H1 (cell line): ENCODE data around the gene TARS3. TPM values are rescaled to one million over a fixed set of nuclear protein-coding genes. Genes with fewer than 3 reads are reported as not detected.
"Not testable (repeated sequence)": the region's sequence is repeated elsewhere in the genome, so short reads cannot be mapped to it uniquely, and the experiment has no call there.

Source experiments
- CTCF ChIA-PET: fragments of 300-600 bp; sonication (Branson Sonifier 250); formaldehyde crosslinking; loops from one replicate; lab custom pipeline; 2021; ENCODE audit not compliant: partially characterized antibody; lab: Charles Lee
- POLR2A ChIA-PET: fragments of 300-600 bp; sonication (Branson Sonifier 250); formaldehyde crosslinking; loops from one replicate; lab custom pipeline; 2021; ENCODE audit warnings: inconsistent platforms; ENCODE audit not compliant: partially characterized antibody; lab: Charles Lee
- DNase-seq, 2 experiments: peaks; one replicate each; pipeline versions ENCODE4 v3.0.0 to v3.0.0-alpha.2; 2010 to 2022; ENCODE audit warnings: low spot score in 2 of 2, low read depth in 1 of 2, mixed read lengths in 1 of 2
- FAIRE-seq: peaks from 2 replicates; lab custom pipeline; 2011; peaks lifted over from hg19 to GRCh38; lab: Jason Lieb, UNC
- H2AFZ ChIP-seq: 2 replicates; pipeline ENCODE4 v1.8.1; 2012; ENCODE audit warnings: low read length, inconsistent platforms
- H2AK5ac ChIP-seq: 2 replicates; pipeline ENCODE4 v1.6.1; 2013; ENCODE audit warnings: low read depth, low read length
- H2BK120ac ChIP-seq: replicated peaks from 2 replicates; pipeline ENCODE3; 2013; ENCODE audit warnings: low read depth, low read length, inconsistent platforms
- H2BK12ac ChIP-seq: 2 replicates; pipeline ENCODE4 v1.6.1; 2013; ENCODE audit warnings: low read depth, low read length
- H2BK15ac ChIP-seq: 2 replicates; pipeline ENCODE4 v1.6.1; 2013; ENCODE audit warnings: low read length
- H2BK20ac ChIP-seq: 2 replicates; pipeline ENCODE4 v1.6.1; 2013; ENCODE audit warnings: low read length
- H2BK5ac ChIP-seq: 2 replicates; pipeline ENCODE4 v1.6.1; 2013; ENCODE audit warnings: low read depth, low read length
- H3K14ac ChIP-seq: 2 replicates; pipeline ENCODE4 v1.6.1; 2013; ENCODE audit warnings: inconsistent platforms; ENCODE audit not compliant: insufficient read length
- H3K18ac ChIP-seq: 2 replicates; pipeline ENCODE4 v1.6.1; 2013; ENCODE audit warnings: low read length; ENCODE audit errors: extremely low read depth
- H3K23ac ChIP-seq: 2 replicates; pipeline ENCODE4 v1.6.1; 2013; ENCODE audit warnings: inconsistent platforms; ENCODE audit not compliant: insufficient read length
- H3K23me2 ChIP-seq: 2 replicates; pipeline ENCODE4 v1.6.1; 2013; ENCODE audit warnings: low read depth, low read length
- H3K27ac ChIP-seq: 2 replicates; pipeline ENCODE4 v1.6.1; 2011; ENCODE audit warnings: low read depth, low read length, inconsistent platforms
- H3K27me3 ChIP-seq, 4 experiments: replicated peaks in 1 of 4; 1 replicate in 1 of 4; 2 replicates in 3 of 4; pipeline versions ENCODE4 v1.6.1 to v1.8.1; 2011 to 2013; ENCODE audit warnings: low read length in 3 of 4, mild to moderate bottlenecking in 3 of 4, inconsistent platforms in 2 of 4, mixed read lengths in 2 of 4, moderate library complexity in 1 of 4; ENCODE audit not compliant: control insufficient read depth in 3 of 4, insufficient read depth in 3 of 4; ENCODE audit errors: extremely low read depth in 1 of 4
- H3K36me3 ChIP-seq, 4 experiments: 2 replicates each; pipeline versions ENCODE4 v1.6.1 to v1.8.1; 2011 to 2013; ENCODE audit warnings: mild to moderate bottlenecking in 4 of 4, low read length in 3 of 4, moderate library complexity in 2 of 4, control low read depth in 1 of 4, inconsistent platforms in 1 of 4; ENCODE audit not compliant: insufficient read depth in 4 of 4, control insufficient read depth in 2 of 4
- H3K4ac ChIP-seq: replicated peaks from 2 replicates; pipeline ENCODE3; 2013; ENCODE audit warnings: low read length, low read depth, mixed read lengths, inconsistent platforms; ENCODE audit not compliant: insufficient read length
- H3K4me1 ChIP-seq, 4 experiments: replicated peaks in 1 of 4; 1 replicate in 1 of 4; 2 replicates in 3 of 4; pipeline versions ENCODE4 v1.6.1 to v1.8.1; 2011 to 2013; ENCODE audit warnings: low read length in 3 of 4, inconsistent platforms in 2 of 4, mixed read lengths in 1 of 4; ENCODE audit not compliant: insufficient read depth in 4 of 4, control insufficient read depth in 3 of 4
- H3K4me2 ChIP-seq, 2 experiments: 2 replicates each; pipeline versions ENCODE4 v1.6.1 to v1.8.1; 2011 to 2013; ENCODE audit warnings: low read depth in 2 of 2, low read length in 2 of 2, control low read depth in 1 of 2, inconsistent platforms in 1 of 2, mild to moderate bottlenecking in 1 of 2; ENCODE audit not compliant: insufficient read depth in 1 of 2
- H3K4me3 ChIP-seq, 4 experiments: fragments of 200-600, 300-600 bp in 1 of 4; sonication (generic), shearing (Covaris generic), sonication (Bioruptor Twin) in 1 of 4; 2 replicates each; pipeline versions ENCODE4 v1.5.1 to v1.8.1; 2011 to 2016; ENCODE audit warnings: low read length in 4 of 4, low read depth in 3 of 4, control low read depth in 2 of 4, inconsistent platforms in 2 of 4, mild to moderate bottlenecking in 2 of 4, mixed read lengths in 1 of 4, moderate library complexity in 1 of 4; ENCODE audit not compliant: insufficient read depth in 2 of 4; ENCODE audit errors: extremely low read depth in 1 of 4
- H3K56ac ChIP-seq: replicated peaks from 2 replicates; pipeline ENCODE3; 2013; ENCODE audit warnings: low read depth, mild to moderate bottlenecking, mixed read lengths, low read length, inconsistent platforms; ENCODE audit not compliant: insufficient read length
- H3K79me1 ChIP-seq: 2 replicates; pipeline ENCODE4 v1.6.1; 2013; ENCODE audit warnings: low read depth, low read length, control low read depth
- H3K79me2 ChIP-seq, 2 experiments: 2 replicates each; pipeline versions ENCODE4 v1.6.1 to v1.8.1; 2012 to 2013; ENCODE audit warnings: low read length in 2 of 2, mild to moderate bottlenecking in 2 of 2, inconsistent platforms in 1 of 2; ENCODE audit not compliant: insufficient read depth in 2 of 2, control insufficient read depth in 1 of 2
- H3K9ac ChIP-seq, 4 experiments: replicated peaks in 1 of 4; 1 replicate in 1 of 4; 2 replicates in 3 of 4; pipeline versions ENCODE4 v1.6.1 to v1.8.1; 2011 to 2013; ENCODE audit warnings: low read depth in 3 of 4, low read length in 3 of 4, control low read depth in 2 of 4, mild to moderate bottlenecking in 2 of 4, moderate library complexity in 2 of 4, inconsistent platforms in 1 of 4; ENCODE audit errors: extremely low read depth in 1 of 4
- H3K9me3 ChIP-seq, 2 experiments: 2 replicates each; pipeline versions ENCODE4 v1.6.1 to v1.8.1; 2012 to 2013; ENCODE audit warnings: mild to moderate bottlenecking in 2 of 2, moderate library complexity in 2 of 2, control low read depth in 1 of 2, inconsistent platforms in 1 of 2, low read depth in 1 of 2, low read length in 1 of 2, mixed read lengths in 1 of 2; ENCODE audit not compliant: insufficient read depth in 2 of 2
- H4K20me1 ChIP-seq, 2 experiments: replicated peaks in 1 of 2; 2 replicates each; pipeline versions ENCODE3 to v1.8.1; 2011 to 2013; ENCODE audit warnings: inconsistent platforms in 2 of 2, low read length in 2 of 2, mild to moderate bottlenecking in 1 of 2; ENCODE audit not compliant: insufficient read depth in 2 of 2, control insufficient read depth in 1 of 2
- H4K5ac ChIP-seq: 2 replicates; pipeline ENCODE4 v1.6.1; 2013; ENCODE audit warnings: low read length, low read depth, mixed read lengths, inconsistent platforms; ENCODE audit not compliant: insufficient read length
- H4K8ac ChIP-seq: 2 replicates; pipeline ENCODE4 v1.8.0; 2013; ENCODE audit warnings: mild to moderate bottlenecking, moderate library complexity, low read length, inconsistent platforms; ENCODE audit not compliant: insufficient read depth; ENCODE audit errors: extremely low read depth
- H4K91ac ChIP-seq: replicated peaks from 2 replicates; pipeline ENCODE3; 2013; ENCODE audit warnings: low read length, mixed read lengths, inconsistent platforms; ENCODE audit not compliant: insufficient read length
- SAP30 ChIP-seq: fragments of 300-600 bp; sonication (generic); IDR thresholded peaks from 2 replicates; pipeline ENCODE4 v1.7.1; 2012; ENCODE audit warnings: low read length, moderate library complexity, mild to moderate bottlenecking, inconsistent platforms; ENCODE audit not compliant: insufficient read depth, insufficient replicate concordance
- TCF12 ChIP-seq: IDR thresholded peaks from 2 replicates; pipeline ENCODE4 v1.6.1; 2011; ENCODE audit warnings: low read depth, mild to moderate bottlenecking, low read length
- WGBS, 2 experiments: shearing (Covaris generic) in 1 of 2; methylation state at CpG; one replicate each; pipeline versions ENCODE4 v1.1.6 to v1.1.7; 2013 to 2015; ENCODE audit warnings: low lambda C conversion rate in 2 of 2, mixed read lengths in 2 of 2, inconsistent platforms in 1 of 2, low coverage in 1 of 2, missing lambda C conversion rate in 1 of 2; ENCODE audit not compliant: insufficient replicate concordance in 2 of 2, insufficient coverage in 1 of 2, insufficient read length in 1 of 2; ENCODE audit errors: extremely low coverage in 1 of 2, missing lambda C conversion rate in 1 of 2; 5-methylcytosine and 5-hydroxymethylcytosine counted together
- polyA plus RNA-seq, 7 experiments: library from polyadenylated mRNA; depleted of rRNA in 3 of 7; stranded (reverse) in 5 of 7; unstranded in 2 of 7; fragments of >200 nt in 5 of 7; fragments of 200-250 nt in 2 of 7; gene quantifications; 1 replicate in 5 of 7; 2 replicates in 1 of 7; 4 replicates in 1 of 7; pipeline versions ENCODE4 v1.2.1 to v1.2.3, GENCODE V29; 2011 to 2013; ENCODE audit warnings: missing spikeins in 2 of 7, mixed read lengths in 2 of 7
- total RNA-seq: library from RNA; stranded (reverse); fragmentation: NEBNext Ultra II Directional; extraction: Animal tissue kit (Norgen Biotek cat#: 25700); gene quantifications from 2 replicates; pipeline ENCODE4 v1.2.1, GENCODE V29; 2021

Gene TARS3
- total and polyA plus RNA-seq, 2 of the 8 experiments (the other 6 are each of a cell fraction or from before 2014, with no cell fraction given), result 2.1 to 13.9 TPM

- no peak overlapping the region for H2BK120ac ChIP-seq
- no peaks in the 10 kb centered on the region for H3K9me3 ChIP-seq
- H3K56ac ChIP-seq, result no peak overlapping the region
- 85% methylated on average over 3 of the region's 3 CpGs; no CpG with 5 or more reads in 1 of the 2 experiments for WGBS, 2 experiments
- no peak overlapping the region for H3K27ac ChIP-seq
- DNase-seq, result no peak
- no peak overlapping the region for H3K9ac ChIP-seq
- no peak overlapping the region for H4K8ac ChIP-seq
- H3K18ac ChIP-seq, result no peak overlapping the region
- no peak overlapping the region for H4K5ac ChIP-seq
- no peaks in the 10 kb centered on the region for H3K79me2 ChIP-seq
- no peak overlapping the region for H3K4me3 ChIP-seq
- no peak overlapping the region for H4K91ac ChIP-seq
- H4K20me1 ChIP-seq, result no peaks in the 10 kb centered on the region
- CTCF ChIA-PET, result interaction anchor here (0.8 to 1.7 kb wide), 2 partner anchors 8 to 18 kb away, joined by 3 to 7 read pairs; no protein-coding TSS in a partner anchor
- TF ChIP-seq SAP30 (no peak), TCF12 (no peak)
- POLR2A ChIA-PET, result no interaction called here
- H2AK5ac ChIP-seq, result no peak overlapping the region
- no peak overlapping the region for H3K23ac ChIP-seq
- no peak overlapping the region for H3K14ac ChIP-seq
- no peaks in the 10 kb centered on the region for H3K79me1 ChIP-seq
- no peaks in the 10 kb centered on the region for H3K23me2 ChIP-seq
- no peak overlapping the region for H3K4ac ChIP-seq
- H2BK12ac ChIP-seq, result no peak overlapping the region
- no peaks in the 10 kb centered on the region for H3K27me3 ChIP-seq
- no peak overlapping the region for H2BK5ac ChIP-seq
- H2AFZ ChIP-seq, result no peak overlapping the region
- H3K4me2 ChIP-seq, result no peak overlapping the region
- no peaks in the 10 kb centered on the region for H3K36me3 ChIP-seq
- H2BK15ac ChIP-seq, result no peak overlapping the region
- no peaks in the 10 kb centered on the region for H3K4me1 ChIP-seq
- FAIRE-seq, result no peak
- no peak overlapping the region for H2BK20ac ChIP-seq
Observed at GRCh38 chr15:101633356-101633755, 90.9 kb downstream of the TARS3 start.

- CTCF ChIA-PET, H2BK15ac ChIP-seq, H3K27ac ChIP-seq, H2AK5ac ChIP-seq, H3K36me3 ChIP-seq, H3K79me2 ChIP-seq, H2BK12ac ChIP-seq, H3K23ac ChIP-seq, H4K20me1 ChIP-seq, H3K4me1 ChIP-seq, H2AFZ ChIP-seq, H3K14ac ChIP-seq, FAIRE-seq, H3K23me2 ChIP-seq, H3K4me3 ChIP-seq, H2BK20ac ChIP-seq, H3K18ac ChIP-seq, H3K9ac ChIP-seq, H2BK5ac ChIP-seq, H4K5ac ChIP-seq, H4K91ac ChIP-seq, H3K4me2 ChIP-seq, H2BK120ac ChIP-seq, H3K27me3 ChIP-seq, H3K79me1 ChIP-seq, DNase-seq, POLR2A ChIA-PET, H3K4ac ChIP-seq, H3K56ac ChIP-seq, H4K8ac ChIP-seq: not testable (repeated sequence)
- H3K9me3 ChIP-seq, result peaks cover 14% of the 10 kb centered on the region in 2 experiments; a peak in 3 of 4 replicates
- 88% methylated on average over 7 of the region's 15 CpGs; no CpG with 5 or more reads in 1 of the 2 experiments for WGBS, 2 experiments
Observed at GRCh38 chr15:101626729-101627128, 97.5 kb downstream of the TARS3 start.
